ENCODE results near the gene ARHGEF40.

The ARHGEF40 gene

DNA sequence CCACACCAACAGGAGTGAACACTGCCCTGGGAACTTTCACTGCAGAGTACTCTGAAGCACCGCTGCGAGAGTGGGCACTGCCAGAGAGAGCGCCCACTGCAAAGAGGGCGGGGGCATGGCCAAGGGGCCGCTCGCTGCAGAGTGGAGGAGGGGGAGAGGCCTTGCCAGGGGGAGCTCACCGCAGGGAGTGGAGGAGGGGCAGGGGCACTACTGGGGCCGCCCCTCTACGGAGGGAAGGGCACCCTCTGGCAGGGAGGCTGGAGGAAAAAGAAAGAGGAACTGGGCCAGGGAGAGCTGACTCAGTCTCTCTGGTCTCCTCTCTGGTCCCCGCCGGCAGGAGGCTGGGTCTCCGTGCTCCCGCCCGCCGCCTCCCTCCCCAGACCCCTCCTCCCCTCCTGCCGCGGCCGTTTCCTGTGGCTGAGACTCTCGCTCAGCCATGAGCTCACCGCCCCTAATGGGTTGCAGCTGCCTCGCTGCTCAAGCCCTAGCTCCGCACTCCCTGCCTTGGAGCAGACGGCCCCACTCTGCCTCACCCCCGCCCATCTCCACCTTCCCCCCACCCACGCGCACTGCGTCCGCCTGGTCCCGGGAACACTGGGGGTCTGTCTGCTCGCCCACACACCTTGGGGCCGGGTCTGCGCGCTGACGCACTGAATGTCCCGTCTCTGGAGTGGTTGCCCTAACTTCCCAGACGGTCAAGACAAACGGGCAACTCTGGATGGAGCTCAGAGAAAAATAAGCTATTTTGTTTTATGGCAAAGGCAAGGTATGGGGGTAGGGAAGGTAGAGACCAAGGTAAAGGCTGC lies 1.3 kb downstream of the ARHGEF40 start:
- TF ChIP-seq, protein P1, sequence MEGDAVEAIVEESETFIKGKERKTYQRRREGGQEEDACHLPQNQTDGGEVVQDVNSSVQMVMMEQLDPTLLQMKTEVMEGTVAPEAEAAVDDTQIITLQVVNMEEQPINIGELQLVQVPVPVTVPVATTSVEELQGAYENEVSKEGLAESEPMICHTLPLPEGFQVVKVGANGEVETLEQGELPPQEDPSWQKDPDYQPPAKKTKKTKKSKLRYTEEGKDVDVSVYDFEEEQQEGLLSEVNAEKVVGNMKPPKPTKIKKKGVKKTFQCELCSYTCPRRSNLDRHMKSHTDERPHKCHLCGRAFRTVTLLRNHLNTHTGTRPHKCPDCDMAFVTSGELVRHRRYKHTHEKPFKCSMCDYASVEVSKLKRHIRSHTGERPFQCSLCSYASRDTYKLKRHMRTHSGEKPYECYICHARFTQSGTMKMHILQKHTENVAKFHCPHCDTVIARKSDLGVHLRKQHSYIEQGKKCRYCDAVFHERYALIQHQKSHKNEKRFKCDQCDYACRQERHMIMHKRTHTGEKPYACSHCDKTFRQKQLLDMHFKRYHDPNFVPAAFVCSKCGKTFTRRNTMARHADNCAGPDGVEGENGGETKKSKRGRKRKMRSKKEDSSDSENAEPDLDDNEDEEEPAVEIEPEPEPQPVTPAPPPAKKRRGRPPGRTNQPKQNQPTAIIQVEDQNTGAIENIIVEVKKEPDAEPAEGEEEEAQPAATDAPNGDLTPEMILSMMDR (IDR thresholded peaks at IDR 0.05; ENCODE audit: poor library complexity, severe bottlenecking): no peak
- H3K9me3 ChIP-seq (ENCODE audit: severe bottlenecking): no peaks in the 10 kb centered on the region
- H3K27me3 ChIP-seq (ENCODE audit: insufficient read depth, poor library complexity, severe bottlenecking): peaks cover 12% of the 10 kb centered on the region
- peak overlapping the region; percentile 64 for H3K4me3 ChIP-seq (ENCODE audit: severe bottlenecking)
- peaks cover 6% of the 10 kb centered on the region for H3K4me1 ChIP-seq (ENCODE audit: insufficient read depth, poor library complexity, severe bottlenecking)
- peaks cover 11% of the 10 kb centered on the region for H3K36me3 ChIP-seq (ENCODE audit: low read depth)
- ATAC-seq (ENCODE audit: low read depth): peak; percentile 59
- peak overlapping the region; percentile 60 for H3K27ac ChIP-seq (ENCODE audit: poor library complexity, severe bottlenecking)
- DNase-seq (ENCODE audit: low spot score): no peak

DNA sequence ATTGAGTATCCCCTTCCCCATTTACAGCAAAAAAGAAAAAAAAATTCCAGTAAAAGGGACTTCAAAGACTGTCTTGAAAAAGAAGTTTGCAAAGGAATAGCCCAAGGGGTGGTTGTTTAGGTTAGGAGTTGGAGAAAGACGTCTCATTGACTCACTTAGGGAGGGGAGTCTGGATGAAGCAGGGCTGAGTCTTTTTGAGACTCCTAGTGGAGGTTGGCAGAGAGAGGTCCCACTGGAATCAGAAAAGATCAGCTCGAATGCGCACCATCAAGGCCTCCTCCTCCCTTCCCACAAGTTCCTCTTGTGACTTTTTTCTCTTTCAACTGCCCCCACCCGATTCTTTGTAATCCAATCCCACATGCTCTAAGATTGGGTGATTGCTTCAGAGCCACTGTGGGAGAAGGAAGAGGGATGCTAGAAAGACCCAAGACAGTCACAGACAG lies 1.9 kb downstream of the ARHGEF40 start:
- ATAC-seq (ENCODE audit: low read depth): no peak
- peaks cover 12% of the 10 kb centered on the region for H3K27me3 ChIP-seq (ENCODE audit: insufficient read depth, poor library complexity, severe bottlenecking)
- H3K4me1 ChIP-seq (ENCODE audit: insufficient read depth, poor library complexity, severe bottlenecking): peaks cover 6% of the 10 kb centered on the region
- DNase-seq (ENCODE audit: low spot score): no peak
- no peaks in the 10 kb centered on the region for H3K9me3 ChIP-seq (ENCODE audit: severe bottlenecking)
- peak overlapping the region; percentile 60 for H3K27ac ChIP-seq (ENCODE audit: poor library complexity, severe bottlenecking)
- H3K4me3 ChIP-seq (ENCODE audit: severe bottlenecking): no peak overlapping the region
- H3K36me3 ChIP-seq (ENCODE audit: low read depth): peaks cover 14% of the 10 kb centered on the region
- TF ChIP-seq, protein P1 (IDR thresholded peaks at IDR 0.05; ENCODE audit: poor library complexity, severe bottlenecking): no peak

- Histone ChIP-seq H3K27ac (ENCODE audit: poor library complexity, severe bottlenecking) (no peak overlapping the region), H3K36me3 (ENCODE audit: low read depth) (peaks cover 18% of the 10 kb centered on the region), H3K9me3 (ENCODE audit: severe bottlenecking) (no peaks in the 10 kb centered on the region), H3K4me3 (ENCODE audit: severe bottlenecking) (no peak overlapping the region), H3K27me3 (ENCODE audit: insufficient read depth, poor library complexity, severe bottlenecking) (peaks cover 12% of the 10 kb centered on the region), H3K4me1 (ENCODE audit: insufficient read depth, poor library complexity, severe bottlenecking) (peaks cover 6% of the 10 kb centered on the region)
- ATAC-seq (ENCODE audit: low read depth) (no peak), DNase-seq (ENCODE audit: low spot score) (no peak)
- TF ChIP-seq, protein P1 (IDR thresholded peaks at IDR 0.05; ENCODE audit: poor library complexity, severe bottlenecking): no peak
Observed at GRCh38 chr14:21072781-21073339, 2.8 kb downstream of the ARHGEF40 start.

DNA sequence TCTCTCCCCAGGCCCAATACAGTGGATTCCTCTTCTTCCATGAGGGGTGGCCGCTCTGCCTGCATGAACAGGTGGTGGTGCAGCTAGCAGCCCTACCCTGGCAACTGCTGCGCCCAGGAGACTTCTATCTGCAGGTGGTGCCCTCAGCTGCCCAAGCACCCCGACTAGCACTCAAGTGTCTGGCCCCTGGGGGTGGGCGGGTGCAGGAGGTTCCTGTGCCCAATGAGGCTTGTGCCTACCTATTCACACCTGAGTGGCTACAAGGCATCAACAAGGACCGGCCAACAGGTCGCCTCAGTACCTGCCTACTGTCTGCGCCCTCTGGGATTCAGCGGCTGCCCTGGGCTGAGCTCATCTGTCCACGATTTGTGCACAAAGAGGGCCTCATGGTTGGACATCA lies 3.8 kb downstream of the ARHGEF40 start:
- Histone ChIP-seq H3K36me3 (ENCODE audit: low read depth) (peaks cover 18% of the 10 kb centered on the region), H3K9me3 (ENCODE audit: severe bottlenecking) (no peaks in the 10 kb centered on the region), H3K4me1 (ENCODE audit: insufficient read depth, poor library complexity, severe bottlenecking) (peaks cover 6% of the 10 kb centered on the region), H3K4me3 (ENCODE audit: severe bottlenecking) (no peak overlapping the region), H3K27ac (ENCODE audit: poor library complexity, severe bottlenecking) (no peak overlapping the region), H3K27me3 (ENCODE audit: insufficient read depth, poor library complexity, severe bottlenecking) (peaks cover 9% of the 10 kb centered on the region)
- TF ChIP-seq, protein P1 (IDR thresholded peaks at IDR 0.05; ENCODE audit: poor library complexity, severe bottlenecking): no peak
- no peak for ATAC-seq (ENCODE audit: low read depth)
- no peak for DNase-seq (ENCODE audit: low spot score)
